ENCODE measurements around the gene VPS41. TPM values are rescaled to one million over a fixed set of nuclear protein-coding genes. Genes with fewer than 3 reads are reported as not detected.

The VPS41 gene
- total RNA-seq, 1 experiment from 2014 or later, result 31.4 TPM

GRCh38 chr7:38798552-38799267, 110.3 kb downstream of the VPS41 start:
- Mint-ChIP-seq H3K9me3 (ENCODE audit: unreplicated experiment) (no peaks in the 10 kb centered on the region), H3K4me3 (ENCODE audit: unreplicated experiment) (no peak overlapping the region), H3K36me3 (ENCODE audit: insufficient read depth, unreplicated experiment) (no peaks in the 10 kb centered on the region), H3K27me3 (ENCODE audit: insufficient read depth, unreplicated experiment) (no peaks in the 10 kb centered on the region), H3K4me1 (ENCODE audit: insufficient read depth, unreplicated experiment) (no peaks in the 10 kb centered on the region), H3K27ac (ENCODE audit: low read depth, unreplicated experiment) (no peak overlapping the region)
- DNase-seq (ENCODE audit: unreplicated experiment), result no peak
- CTCF ChIA-PET, result interaction anchor here (0.5 to 1.3 kb wide), 5 partner anchors 23 to 716 kb away, joined by 3 to 5 read pairs (median 3); no protein-coding TSS in a partner anchor
- POLR2A ChIA-PET, result interaction anchor here (0.6 kb wide), 1 partner anchor 13 kb away, joined by 4 read pairs; no protein-coding TSS in a partner anchor
- no peak for TF ChIP-seq CTCF (IDR thresholded peaks at IDR 0.05; ENCODE audit: unreplicated experiment)
- intact Hi-C loops (cut with micrococcal nuclease), result loop anchor here (10.0 kb wide), 1 partner anchor 276 kb away; no protein-coding TSS in a partner anchor
- BruUV-seq (replicated peaks), result no TSS peak

GRCh38 chr7:38796626-38797501, 112.1 kb downstream of the VPS41 start:
- intact Hi-C loops (cut with micrococcal nuclease), result loop anchor here (1.0 to 10.0 kb wide), 5 partner anchors 135 to 723 kb away; no protein-coding TSS in a partner anchor
- Mint-ChIP-seq H3K27me3 (ENCODE audit: insufficient read depth, unreplicated experiment) (no peaks in the 10 kb centered on the region), H3K27ac (ENCODE audit: low read depth, unreplicated experiment) (no peak overlapping the region), H3K9me3 (ENCODE audit: unreplicated experiment) (no peaks in the 10 kb centered on the region), H3K4me3 (ENCODE audit: unreplicated experiment) (no peak overlapping the region), H3K36me3 (ENCODE audit: insufficient read depth, unreplicated experiment) (peaks cover 7% of the 10 kb centered on the region), H3K4me1 (ENCODE audit: insufficient read depth, unreplicated experiment) (no peaks in the 10 kb centered on the region)
- ChIA-PET CTCF (interaction anchor here (0.6 to 2.3 kb wide), 18 partner anchors 9 to 946 kb away, joined by 3 to 19 read pairs (median 4); no protein-coding TSS in a partner anchor), POLR2A (interaction anchor here (0.6 kb wide), 1 partner anchor 657 kb away, joined by 3 read pairs; no protein-coding TSS in a partner anchor)
- BruUV-seq (replicated peaks), result no TSS peak
- peak; percentile 64 for DNase-seq (ENCODE audit: unreplicated experiment)
- TF ChIP-seq CTCF (IDR thresholded peaks at IDR 0.05; ENCODE audit: unreplicated experiment), result peak; percentile 78

- no peaks in the 10 kb centered on the region for H3K27me3 Mint-ChIP-seq (ENCODE audit: insufficient read depth, unreplicated experiment)
- peaks cover 7% of the 10 kb centered on the region for H3K36me3 Mint-ChIP-seq (ENCODE audit: insufficient read depth, unreplicated experiment)
- DNase-seq (ENCODE audit: unreplicated experiment), result no peak
- intact Hi-C loops (cut with micrococcal nuclease), result loop anchor here (10.0 kb wide), 1 partner anchor 279 kb away; no protein-coding TSS in a partner anchor
- TF ChIP-seq CTCF (IDR thresholded peaks at IDR 0.05; ENCODE audit: unreplicated experiment), result no peak
- POLR2A ChIA-PET, result no interaction called here
- H3K9me3 Mint-ChIP-seq (ENCODE audit: unreplicated experiment), result no peaks in the 10 kb centered on the region
- CTCF ChIA-PET, result interaction anchor here (0.6 to 2.3 kb wide), 11 partner anchors 11 to 1287 kb away, joined by 3 to 19 read pairs (median 5); no protein-coding TSS in a partner anchor
- no peak overlapping the region for H3K4me3 Mint-ChIP-seq (ENCODE audit: unreplicated experiment)
- BruUV-seq (replicated peaks), result no TSS peak
- H3K27ac Mint-ChIP-seq (ENCODE audit: low read depth, unreplicated experiment), result no peak overlapping the region
- H3K4me1 Mint-ChIP-seq (ENCODE audit: insufficient read depth, unreplicated experiment), result no peaks in the 10 kb centered on the region
Measured at GRCh38 chr7:38795593-38795992, 113.4 kb downstream of the VPS41 start.

GRCh38 chr7:38781991-38782390, 127.0 kb downstream of the VPS41 start:
- TF ChIP-seq CTCF (IDR thresholded peaks at IDR 0.05; ENCODE audit: unreplicated experiment), result no peak
- Mint-ChIP-seq H3K9me3 (ENCODE audit: unreplicated experiment) (no peaks in the 10 kb centered on the region), H3K27me3 (ENCODE audit: insufficient read depth, unreplicated experiment) (no peaks in the 10 kb centered on the region), H3K36me3 (ENCODE audit: insufficient read depth, unreplicated experiment) (peaks cover 6% of the 10 kb centered on the region), H3K4me3 (ENCODE audit: unreplicated experiment) (no peak overlapping the region), H3K27ac (ENCODE audit: low read depth, unreplicated experiment) (no peak overlapping the region), H3K4me1 (ENCODE audit: insufficient read depth, unreplicated experiment) (no peaks in the 10 kb centered on the region)
- DNase-seq (ENCODE audit: unreplicated experiment), result no peak
- ChIA-PET POLR2A (interaction anchor here (0.9 kb wide), 1 partner anchor 740 kb away, joined by 3 read pairs; no protein-coding TSS in a partner anchor), CTCF (interaction anchor here (0.7 kb wide), 1 partner anchor 162 kb away, joined by 5 read pairs; no protein-coding TSS in a partner anchor)
- BruUV-seq (replicated peaks), result no TSS peak
- intact Hi-C loops (cut with micrococcal nuclease), result no loop called here
